ENCODE measurements around the gene LRRFIP2.
A peak's percentile ranks its signal among the peaks of the same experiment; 100 is the strongest.
"Not testable (repeated sequence)": the region's sequence is repeated elsewhere in the genome, so short reads cannot be mapped to it uniquely, and the experiment has no call there.

Gene LRRFIP2

GRCh38 chr3:37174532-37175126 lies at the start of gene LRRFIP2:
Gene LRRFIP2, minus strand, starts transcription at chr3:37174582. Its CDS starts 25,599 bp downstream, at chr3:37148983.
- ATAC-seq (peak; percentile 72), DNase-seq (peak in 1 of 2 donors; percentile 26)
- Mint-ChIP-seq H3K27me3 (no peaks in the 10 kb centered on the region), H3K4me1 (peaks cover 64% of the 10 kb centered on the region), H3K9me3 (no peaks in the 10 kb centered on the region), H3K27ac (peak within 1 kb of the TSS; percentile 57 to 93), H3K4me3 (peak within 1 kb of the TSS; percentile 82 to 94)

GRCh38 chr3:37223576-37223975 lies 49.2 kb upstream of the LRRFIP2 start:
- Mint-ChIP-seq H3K4me3 (no peak overlapping the region), H3K27me3 (peaks cover 5% of the 10 kb centered on the region), H3K27ac (no peak overlapping the region), H3K4me1 (peaks cover 28% of the 10 kb centered on the region), H3K9me3 (no peaks in the 10 kb centered on the region)
- ATAC-seq (no peak), DNase-seq (no peak)

- H3K9me3 Mint-ChIP-seq, result no peaks in the 10 kb centered on the region
- H3K27ac Mint-ChIP-seq, result no peak overlapping the region
- ATAC-seq (peak; percentile 28), DNase-seq (no peak)
- peaks cover 24% of the 10 kb centered on the region for H3K4me1 Mint-ChIP-seq
- peaks cover 5% of the 10 kb centered on the region for H3K27me3 Mint-ChIP-seq
- no peak overlapping the region for H3K4me3 Mint-ChIP-seq
These were observed 48.8 kb upstream of the LRRFIP2 start for GRCh38 chr3:37223141-37223558.

- H3K4me3 Mint-ChIP-seq, DNase-seq, H3K9me3 Mint-ChIP-seq, H3K27ac Mint-ChIP-seq, ATAC-seq, H3K27me3 Mint-ChIP-seq: not testable (repeated sequence)
- H3K4me1 Mint-ChIP-seq, result peaks cover 18% of the 10 kb centered on the region
These were observed 48.2 kb upstream of the LRRFIP2 start for GRCh38 chr3:37222542-37222941.

GRCh38 chr3:37221407-37221806 lies 47.0 kb upstream of the LRRFIP2 start:
- Mint-ChIP-seq H3K4me1 (peaks cover 27% of the 10 kb centered on the region), H3K27me3 (peaks cover 5% of the 10 kb centered on the region), H3K9me3 (no peaks in the 10 kb centered on the region), H3K4me3 (no peak overlapping the region), H3K27ac (no peak overlapping the region)
- peak; percentile 39 for ATAC-seq
- DNase-seq, result no peak

- peaks cover 15% of the 10 kb centered on the region for H3K4me1 Mint-ChIP-seq
- ATAC-seq, result no peak
These were observed 44.9 kb upstream of the LRRFIP2 start for GRCh38 chr3:37219266-37219665.

GRCh38 chr3:37218206-37218605 lies 43.8 kb upstream of the LRRFIP2 start:
- DNase-seq, result no peak
- Mint-ChIP-seq H3K9me3 (no peaks in the 10 kb centered on the region), H3K4me1 (peaks cover 15% of the 10 kb centered on the region), H3K27me3 (peaks cover 5% of the 10 kb centered on the region), H3K27ac (no peak overlapping the region), H3K4me3 (no peak overlapping the region)
- no peak for ATAC-seq

More at GRCh38 chr3:37219266-37219665, 44.9 kb upstream of the LRRFIP2 start:
- DNase-seq, result no peak
- Mint-ChIP-seq H3K9me3 (no peaks in the 10 kb centered on the region), H3K4me3 (no peak overlapping the region), H3K27ac (no peak overlapping the region), H3K27me3 (peaks cover 5% of the 10 kb centered on the region)

- H3K4me3 Mint-ChIP-seq, result no peak overlapping the region
- DNase-seq (no peak), ATAC-seq (no peak)
- H3K4me1 Mint-ChIP-seq, result peaks cover 15% of the 10 kb centered on the region
- H3K9me3 Mint-ChIP-seq, result no peaks in the 10 kb centered on the region
- H3K27ac Mint-ChIP-seq, result no peak overlapping the region
- H3K27me3 Mint-ChIP-seq, result peaks cover 5% of the 10 kb centered on the region
These were observed 42.9 kb upstream of the LRRFIP2 start for GRCh38 chr3:37217098-37217849.

GRCh38 chr3:37216597-37217097 lies 42.3 kb upstream of the LRRFIP2 start:
- DNase-seq (no peak), ATAC-seq (peak; percentile 70)
- no peak overlapping the region for H3K27ac Mint-ChIP-seq
- no peaks in the 10 kb centered on the region for H3K9me3 Mint-ChIP-seq
- H3K27me3 Mint-ChIP-seq, result peaks cover 2% of the 10 kb centered on the region
- no peak overlapping the region for H3K4me3 Mint-ChIP-seq
- peaks cover 15% of the 10 kb centered on the region for H3K4me1 Mint-ChIP-seq

- H3K4me3 Mint-ChIP-seq, result no peak overlapping the region
- DNase-seq, result no peak
- H3K27ac Mint-ChIP-seq, result no peak overlapping the region
- ATAC-seq, result no peak
- peaks cover 15% of the 10 kb centered on the region for H3K4me1 Mint-ChIP-seq
- H3K27me3 Mint-ChIP-seq, result no peaks in the 10 kb centered on the region
- no peaks in the 10 kb centered on the region for H3K9me3 Mint-ChIP-seq
These were observed 39.7 kb upstream of the LRRFIP2 start for GRCh38 chr3:37214076-37214475.

- no peak overlapping the region for H3K27ac Mint-ChIP-seq
- ATAC-seq (no peak), DNase-seq (no peak)
- H3K4me3 Mint-ChIP-seq, result no peak overlapping the region
- H3K4me1 Mint-ChIP-seq, result no peaks in the 10 kb centered on the region
- H3K9me3 Mint-ChIP-seq, result no peaks in the 10 kb centered on the region
- H3K27me3 Mint-ChIP-seq, result no peaks in the 10 kb centered on the region
These were observed 35.8 kb upstream of the LRRFIP2 start for GRCh38 chr3:37210230-37210629.

- not testable (repeated sequence) for ATAC-seq, H3K4me3 Mint-ChIP-seq, H3K9me3 Mint-ChIP-seq, DNase-seq, H3K27ac Mint-ChIP-seq, H3K27me3 Mint-ChIP-seq, H3K4me1 Mint-ChIP-seq
These were observed 34.2 kb upstream of the LRRFIP2 start for GRCh38 chr3:37208576-37208975.

GRCh38 chr3:37208008-37208407 lies 33.6 kb upstream of the LRRFIP2 start:
- not testable (repeated sequence) for DNase-seq, H3K9me3 Mint-ChIP-seq, H3K27ac Mint-ChIP-seq, H3K27me3 Mint-ChIP-seq, ATAC-seq, H3K4me1 Mint-ChIP-seq, H3K4me3 Mint-ChIP-seq

GRCh38 chr3:37206041-37206440 lies 31.7 kb upstream of the LRRFIP2 start:
- not testable (repeated sequence) for H3K4me1 Mint-ChIP-seq, H3K9me3 Mint-ChIP-seq

GRCh38 chr3:37204314-37204713 lies 29.9 kb upstream of the LRRFIP2 start:
- ATAC-seq (no peak), DNase-seq (no peak)
- Mint-ChIP-seq H3K27me3 (no peaks in the 10 kb centered on the region), H3K4me1 (no peaks in the 10 kb centered on the region), H3K9me3 (no peaks in the 10 kb centered on the region), H3K27ac (no peak overlapping the region), H3K4me3 (no peak overlapping the region)

More at GRCh38 chr3:37206041-37206440, 31.7 kb upstream of the LRRFIP2 start:
- H3K27me3 Mint-ChIP-seq, H3K4me3 Mint-ChIP-seq, ATAC-seq, H3K27ac Mint-ChIP-seq, DNase-seq: not testable (repeated sequence)

GRCh38 chr3:37202035-37202434 lies 27.7 kb upstream of the LRRFIP2 start:
- ATAC-seq, result no peak
- no peak overlapping the region for H3K4me3 Mint-ChIP-seq

More at GRCh38 chr3:37202035-37202434, 27.7 kb upstream of the LRRFIP2 start:
- Mint-ChIP-seq H3K4me1 (no peaks in the 10 kb centered on the region), H3K9me3 (no peaks in the 10 kb centered on the region), H3K27me3 (peaks cover 20% of the 10 kb centered on the region), H3K27ac (no peak overlapping the region)
- no peak for DNase-seq

All from stimulated activated naive CD8-positive, alpha-beta T cell treated with anti-CD3 and anti-CD28 coated beads, Interleukin-15, amount 100 ng/mL, for 72 hours (primary cell).